ENCODE data around the gene TBX10.
"Not testable (repeated sequence)": the region's sequence is repeated elsewhere in the genome, so short reads cannot be mapped to it uniquely, and the experiment has no call there.

Gene TBX10

GRCh38 chr11:67615728-67616430 lies 23.7 kb downstream of the TBX10 start:
- DNase-seq (ENCODE audit: low spot score), result no peak

GRCh38 chr11:67614730-67615714 lies 24.5 kb downstream of the TBX10 start:
- DNase-seq (ENCODE audit: low spot score), result peak; percentile 72

DNA sequence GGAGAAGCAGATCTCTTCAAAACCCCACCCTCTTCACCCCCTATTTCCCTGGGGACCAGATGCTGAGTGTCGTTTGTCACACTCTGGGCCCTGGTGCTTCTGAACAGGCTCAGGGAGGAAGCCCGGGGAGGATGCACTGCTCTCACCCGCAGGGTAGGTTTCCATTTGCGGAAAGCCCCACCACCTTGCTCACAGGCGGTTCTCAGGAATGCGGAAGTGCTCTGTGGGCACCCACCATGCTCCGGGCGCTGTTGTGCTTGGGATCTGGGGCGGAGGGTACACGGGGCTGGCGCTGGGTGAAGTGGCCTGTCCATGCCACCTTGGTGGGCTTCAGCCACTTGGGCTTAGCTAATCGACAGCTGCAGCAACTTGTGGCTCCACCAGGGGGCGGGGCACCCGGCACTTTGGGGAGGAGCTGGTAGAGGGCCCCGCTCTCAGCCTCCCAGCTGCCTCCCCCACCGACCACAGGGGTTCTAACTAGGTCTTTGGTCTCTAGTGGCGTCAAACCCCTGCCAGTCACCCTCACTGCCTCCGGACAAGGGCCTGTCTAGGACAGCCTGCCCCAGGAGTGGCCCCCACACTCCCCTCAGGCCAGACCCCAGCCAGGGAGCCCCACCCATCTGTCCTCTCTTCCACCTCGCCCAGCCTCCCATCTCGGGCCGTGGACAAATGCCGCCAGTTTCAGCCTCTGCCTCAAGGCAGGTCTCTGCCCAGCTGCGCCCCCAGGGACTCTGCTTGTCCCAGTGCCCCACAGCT lies 25.4 kb downstream of the TBX10 start:
- DNase-seq (ENCODE audit: low spot score), result peak; percentile 85

GRCh38 chr11:67613313-67613959 lies 26.1 kb downstream of the TBX10 start:
- DNase-seq (ENCODE audit: low spot score), result no peak

- no peak for DNase-seq (ENCODE audit: low spot score)
Observed at GRCh38 chr11:67612751-67613150, 26.8 kb downstream of the TBX10 start.

DNA sequence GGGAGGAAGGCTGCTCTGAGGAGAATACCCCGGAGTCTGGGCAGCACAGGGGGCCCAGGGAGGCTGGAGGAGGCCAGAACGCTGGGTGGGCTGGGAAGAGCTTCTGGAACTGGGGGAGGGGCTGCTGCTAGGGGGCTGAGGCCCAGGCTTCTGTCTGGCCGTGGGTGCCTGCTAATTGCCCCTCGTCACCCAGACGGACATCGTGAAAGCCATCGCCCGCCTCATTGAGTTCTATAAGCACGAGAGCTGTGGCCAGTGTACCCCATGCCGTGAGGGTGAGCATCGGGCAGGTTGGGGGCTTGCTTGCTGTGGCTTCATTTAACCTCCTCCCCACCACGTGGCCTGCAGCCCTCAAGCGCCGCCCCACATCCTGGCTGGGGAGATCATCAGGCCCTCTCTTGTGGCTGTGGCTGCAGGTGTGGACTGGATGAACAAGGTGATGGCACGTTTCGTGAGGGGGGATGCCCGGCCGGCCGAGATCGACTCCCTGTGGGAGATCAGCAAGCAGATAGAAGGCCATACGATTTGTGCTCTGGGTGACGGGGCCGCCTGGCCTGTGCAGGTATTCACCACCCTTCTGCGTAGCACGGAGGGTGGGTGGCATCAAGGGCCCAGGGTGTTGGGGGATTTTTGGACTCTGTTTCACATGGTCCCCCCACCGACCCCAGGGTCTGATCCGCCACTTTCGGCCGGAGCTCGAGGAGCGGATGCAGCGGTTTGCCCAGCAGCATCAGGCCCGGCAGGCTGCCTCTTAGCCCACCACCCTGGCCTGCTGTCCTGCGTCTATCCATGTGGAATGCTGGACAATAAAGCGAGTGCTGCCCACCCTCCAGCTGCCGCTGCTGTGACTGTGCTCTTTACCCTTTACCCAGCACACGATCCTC lies 27.6 kb downstream of the TBX10 start:
- DNase-seq (ENCODE audit: low spot score), result no peak

- DNase-seq (ENCODE audit: low spot score), result no peak
Observed at GRCh38 chr11:67611165-67611564, 28.4 kb downstream of the TBX10 start.

- DNase-seq (ENCODE audit: low spot score), result no peak
Observed at GRCh38 chr11:67610302-67610868, 29.2 kb downstream of the TBX10 start.

- DNase-seq (ENCODE audit: low spot score), result no peak
Observed at GRCh38 chr11:67609316-67609715, 30.2 kb downstream of the TBX10 start.

DNA sequence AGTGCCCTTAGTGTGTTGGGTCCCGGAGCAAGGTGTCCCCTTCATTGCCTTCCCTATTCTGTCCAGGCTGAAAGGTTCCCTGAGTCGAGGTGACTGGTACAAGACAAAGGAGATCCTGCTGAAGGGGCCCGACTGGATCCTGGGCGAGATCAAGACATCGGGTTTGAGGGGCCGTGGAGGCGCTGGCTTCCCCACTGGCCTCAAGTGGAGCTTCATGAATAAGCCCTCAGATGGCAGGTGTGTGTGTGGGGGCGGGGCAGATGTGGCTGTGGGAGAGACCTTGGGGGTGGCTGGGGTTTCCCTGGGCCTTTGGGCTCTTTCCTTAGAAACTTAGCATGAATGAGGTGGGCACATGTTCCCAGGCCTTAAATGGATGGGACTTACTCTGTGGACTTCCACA lies 31.1 kb downstream of the TBX10 start:
- DNase-seq (ENCODE audit: low spot score), result no peak

DNA sequence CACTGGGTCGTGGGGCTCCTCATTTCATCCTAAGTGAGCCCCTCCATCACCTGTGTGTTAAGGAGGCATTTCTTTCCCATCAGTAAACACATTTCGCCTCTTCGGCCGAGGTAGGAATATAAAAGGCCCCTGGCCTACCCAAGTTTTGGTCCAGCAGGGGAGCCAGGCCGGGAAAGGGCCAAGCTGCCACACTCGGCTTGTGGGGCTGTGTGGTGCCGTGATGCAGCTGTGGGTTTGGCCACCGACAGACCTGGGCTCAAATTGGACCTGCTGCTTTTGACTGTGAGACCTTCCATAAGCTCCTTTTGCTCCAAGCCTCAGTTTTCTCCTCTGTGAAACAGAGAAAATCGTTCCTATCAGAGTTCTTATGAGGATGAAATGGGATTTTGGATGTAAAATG lies 32.1 kb downstream of the TBX10 start:
- DNase-seq (ENCODE audit: low spot score), result no peak

DNA sequence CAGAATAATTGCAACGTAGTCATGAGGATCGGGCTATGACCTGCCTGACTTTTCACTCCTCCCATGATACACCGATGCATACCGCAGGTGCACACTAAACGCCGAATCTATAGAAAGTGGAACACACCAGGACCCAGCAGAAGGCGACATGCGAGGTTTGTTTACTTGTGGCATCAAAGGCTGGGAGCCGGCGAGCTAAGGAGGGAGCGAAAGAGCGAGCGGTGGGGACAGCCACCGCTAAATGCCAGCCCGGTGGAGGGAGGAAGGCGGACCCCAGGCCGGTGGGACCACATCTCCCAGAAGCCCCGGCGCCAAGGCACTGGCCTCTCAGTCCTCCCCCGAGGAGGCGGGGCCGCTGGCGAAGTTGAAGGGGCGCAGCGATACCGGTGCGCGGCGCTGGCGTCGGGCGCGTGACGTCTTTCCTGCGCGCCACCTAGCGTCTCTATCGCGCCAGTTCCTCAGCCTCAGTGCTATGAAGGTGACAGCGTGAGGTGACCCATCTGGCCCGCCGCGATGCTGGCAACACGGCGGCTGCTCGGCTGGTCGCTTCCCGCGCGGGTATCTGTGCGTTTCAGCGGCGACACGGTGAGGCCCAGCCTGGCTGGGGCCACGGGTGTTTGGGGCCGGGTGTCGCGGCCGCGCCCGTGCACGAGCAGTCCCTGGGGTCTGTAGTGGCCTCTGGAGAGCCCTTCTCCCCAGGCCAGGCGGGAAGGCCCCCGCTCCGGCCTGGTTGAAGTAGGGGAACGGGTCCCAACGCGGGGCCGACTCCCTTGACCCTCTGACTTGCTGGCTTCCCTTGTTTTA lies 32.9 kb downstream of the TBX10 start, which contains the start of gene NDUFV1:
NDUFV1 (plus strand) TSS at position 445 of the 804 bp plus-strand sequence; CDS start at position 514, 69 bp downstream.
- DNase-seq (ENCODE audit: low spot score), result peak; percentile 96

- no peak for DNase-seq (ENCODE audit: low spot score)
Observed at GRCh38 chr11:67606093-67606491, 33.5 kb downstream of the TBX10 start.

DNA sequence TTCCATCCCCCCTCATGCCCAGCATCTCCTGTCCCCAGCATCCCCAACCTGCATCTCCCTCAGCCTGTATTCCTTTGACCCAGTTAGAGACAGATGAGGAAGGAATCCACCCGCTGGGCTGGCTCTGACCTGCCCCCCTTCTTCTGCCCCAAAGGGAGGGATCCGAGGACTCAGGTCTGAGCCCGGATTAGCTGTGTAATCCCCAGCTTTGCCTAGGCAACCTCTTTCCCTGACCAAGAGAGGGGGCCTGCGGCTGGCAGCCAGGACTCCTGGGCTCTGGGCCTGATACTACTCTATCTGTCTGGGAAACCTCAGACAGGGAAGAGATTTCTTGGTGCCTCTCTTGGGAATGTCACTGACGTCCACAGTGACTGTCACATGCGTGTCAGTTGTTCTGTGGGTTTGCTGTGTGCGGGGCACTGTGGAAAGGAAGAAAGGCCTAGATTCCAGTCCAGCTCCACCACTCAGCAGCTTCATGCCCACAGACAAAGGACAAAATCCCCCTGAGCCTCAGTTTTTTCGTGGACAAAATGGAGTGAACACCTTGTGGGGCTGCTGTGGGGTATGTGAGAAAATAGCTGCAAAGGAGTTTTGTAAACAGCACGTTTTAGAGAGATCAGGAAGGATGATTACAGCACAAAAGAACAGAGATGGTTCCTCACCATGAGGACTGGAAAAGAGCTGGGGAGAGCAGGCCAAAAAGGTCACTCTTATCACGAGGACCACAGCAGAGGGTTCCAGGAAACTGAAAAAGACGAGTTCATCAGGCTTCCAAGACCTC lies 34.1 kb downstream of the TBX10 start:
- no peak for DNase-seq (ENCODE audit: low spot score)

GRCh38 chr11:67604815-67605214 lies 34.7 kb downstream of the TBX10 start:
- no peak for DNase-seq (ENCODE audit: low spot score)

DNA sequence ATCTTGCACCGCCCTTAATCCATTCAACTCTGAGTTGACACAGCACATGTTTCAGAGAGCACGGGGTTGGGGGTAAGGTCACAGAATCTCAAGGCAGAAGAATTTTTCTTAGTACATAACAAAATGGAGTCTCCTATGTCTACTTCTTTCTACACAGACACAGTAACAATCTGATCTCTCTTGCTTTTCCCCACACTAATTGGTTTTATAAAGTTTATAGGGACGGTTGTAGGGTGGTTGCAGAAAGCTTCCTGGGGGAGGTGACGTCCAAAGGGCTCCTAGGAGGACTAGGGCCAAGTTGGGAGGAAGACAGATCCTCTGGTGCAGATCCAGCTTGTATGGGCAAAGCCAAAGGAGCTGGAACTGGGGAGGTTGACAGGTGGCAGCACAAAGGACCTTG lies 35.4 kb downstream of the TBX10 start:
- not testable (repeated sequence) for DNase-seq (ENCODE audit: low spot score)

DNA sequence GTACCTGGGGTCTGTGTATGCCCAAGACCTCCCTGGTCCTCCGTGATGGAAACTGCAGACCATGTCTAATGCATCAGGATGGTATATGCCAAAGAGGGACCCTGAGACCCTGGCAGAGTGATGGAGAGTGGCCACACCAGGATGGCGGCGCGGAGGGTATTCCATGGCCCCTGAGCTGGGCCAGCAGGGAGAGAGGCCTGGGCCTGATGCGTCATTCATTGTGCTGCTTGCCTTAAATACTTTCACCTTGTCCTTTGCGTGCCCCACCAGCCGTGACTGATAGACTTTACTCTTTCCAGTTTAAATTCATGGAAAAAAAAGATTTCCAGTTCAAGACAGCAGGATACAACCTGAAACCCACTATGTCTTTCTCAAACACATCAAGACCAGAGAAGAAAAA lies 38.5 kb downstream of the TBX10 start:
- no peak for DNase-seq (ENCODE audit: low spot score)

DNA sequence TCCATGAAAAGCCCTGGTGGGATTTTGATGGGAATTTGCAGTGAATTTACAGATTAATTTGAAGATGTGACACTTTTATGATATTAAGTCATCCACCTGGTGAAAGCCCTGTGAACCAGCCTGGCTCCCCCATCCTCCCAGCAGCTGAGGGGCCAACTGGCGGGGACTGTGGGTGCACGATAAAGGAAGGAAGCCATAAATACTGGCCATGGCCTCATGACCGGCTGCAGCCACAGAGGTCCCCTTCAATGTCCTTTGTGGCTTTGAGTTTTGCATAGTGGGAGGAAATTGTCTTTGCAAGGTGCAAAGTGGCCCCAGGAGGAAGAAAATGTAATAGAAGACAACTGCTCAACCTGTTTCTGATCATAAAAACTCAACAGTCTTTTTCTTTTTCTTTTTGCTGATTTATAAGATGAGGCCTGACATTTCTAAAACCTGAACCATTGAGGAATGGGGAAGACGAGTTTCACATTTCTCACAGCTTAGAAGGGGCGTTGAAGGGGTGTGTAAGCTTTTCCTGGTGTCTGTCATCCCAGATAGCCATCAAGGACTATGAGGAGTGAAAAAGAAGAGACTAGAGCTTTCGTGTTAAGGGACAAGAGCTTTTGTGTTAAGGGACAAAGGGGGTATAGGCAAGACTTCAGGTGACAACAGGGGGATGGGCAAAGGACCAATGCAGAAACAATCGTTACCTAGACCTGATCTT lies 39.1 kb downstream of the TBX10 start:
- DNase-seq (ENCODE audit: low spot score), result no peak

Data from activated CD4-positive, alpha-beta T cell treated with anti-CD3 and anti-CD28 coated beads, Interleukin-2, Interleukin-4, amounts not matched to agents 100 ng/mL and 50 ng/mL, durations not matched to agents 16 hours and 8 hours (primary cell).